ENCODE measurements around the gene SPEM3. TPM values are rescaled to one million over a fixed set of nuclear protein-coding genes. Genes with fewer than 3 reads are reported as not detected.

The SPEM3 gene
- not detected in 2 replicates for polyA plus RNA-seq (2013)

- no CpG with 5 or more reads among the region's 5 CpGs for WGBS (ENCODE audit: extremely low coverage, insufficient coverage, insufficient read length)
- no peak for DNase-seq
- H3K9me3 ChIP-seq (ENCODE audit: insufficient read depth, low read depth, low read length), result peaks cover 7% of the 10 kb centered on the region
- no peaks in the 10 kb centered on the region for H3K79me2 ChIP-seq (ENCODE audit: control insufficient read depth, insufficient read depth, low read length, poor library complexity)
- H3K79me1 ChIP-seq (ENCODE audit: low read length), result no peaks in the 10 kb centered on the region
- H3K9ac ChIP-seq (ENCODE audit: low read length), result no peak within 1 kb of the TSS
- H4K91ac ChIP-seq (ENCODE audit: low read depth, low read length), result no peak within 1 kb of the TSS
- H3K4me2 ChIP-seq (ENCODE audit: low read length), result no peak within 1 kb of the TSS
- H4K12ac ChIP-seq (ENCODE audit: low read depth, low read length), result no peak within 1 kb of the TSS
- no peak within 1 kb of the TSS for H2AK5ac ChIP-seq (ENCODE audit: low read length)
- no peak within 1 kb of the TSS for H2BK12ac ChIP-seq (ENCODE audit: low read length)
- H2AFZ ChIP-seq (ENCODE audit: insufficient read depth, low read length, poor library complexity), result no peak within 1 kb of the TSS
- no peak within 1 kb of the TSS for H3K27ac ChIP-seq (ENCODE audit: low read depth, low read length)
- no peak within 1 kb of the TSS for H2BK5ac ChIP-seq (ENCODE audit: low read depth, low read length, poor library complexity)
- H3K36me3 ChIP-seq (ENCODE audit: control insufficient read depth in 1 of 2, insufficient read depth in 2 of 2, low read length in 2 of 2), result no peaks in the 10 kb centered on the region
- no peaks in the 10 kb centered on the region for H3K4me1 ChIP-seq (ENCODE audit: control insufficient read depth in 1 of 2, insufficient read depth in 2 of 2, low read length in 2 of 2)
- no peak within 1 kb of the TSS for H3K18ac ChIP-seq (ENCODE audit: low read length)
- no peak within 1 kb of the TSS for H3K4ac ChIP-seq (ENCODE audit: low read depth, low read length)
- H3K27me3 ChIP-seq (ENCODE audit: insufficient read depth, low read length), result no peaks in the 10 kb centered on the region
- no peak within 1 kb of the TSS for H3K4me3 ChIP-seq (ENCODE audit: low read depth, low read length)
- H2BK120ac ChIP-seq (ENCODE audit: insufficient read depth, low read length, poor library complexity), result no peak within 1 kb of the TSS
- H3K23ac ChIP-seq (ENCODE audit: low read length), result no peak within 1 kb of the TSS
- H4K8ac ChIP-seq (ENCODE audit: low read depth, low read length), result no peak within 1 kb of the TSS
- no peak within 1 kb of the TSS for H3K14ac ChIP-seq (ENCODE audit: low read length)
These were observed at the start of gene SPEM3 for GRCh38 chr17:7428557-7428956. Gene SPEM3 (plus strand): TSS chr17:7428857. CDS start chr17:7428903, 46 bp downstream.

- Histone ChIP-seq H2AK5ac (ENCODE audit: low read length) (no peak overlapping the region), H3K4me3 (ENCODE audit: low read depth, low read length) (no peak overlapping the region), H3K14ac (ENCODE audit: low read length) (no peak overlapping the region), H3K4me2 (ENCODE audit: low read length) (no peak overlapping the region), H3K23ac (ENCODE audit: low read length) (no peak overlapping the region), H3K27ac (ENCODE audit: low read depth, low read length) (no peak overlapping the region), H3K4me1 (ENCODE audit: control insufficient read depth in 1 of 2, insufficient read depth in 2 of 2, low read length in 2 of 2) (peaks cover 19 to 24% of the 10 kb centered on the region in 2 experiments), H2BK120ac (ENCODE audit: insufficient read depth, low read length, poor library complexity) (no peak overlapping the region), H3K79me1 (ENCODE audit: low read length) (peaks cover 7% of the 10 kb centered on the region), H2AFZ (ENCODE audit: insufficient read depth, low read length, poor library complexity) (no peak overlapping the region), H3K27me3 (ENCODE audit: insufficient read depth, low read length) (no peaks in the 10 kb centered on the region), H3K9ac (ENCODE audit: low read length) (no peak overlapping the region), H2BK5ac (ENCODE audit: low read depth, low read length, poor library complexity) (no peak overlapping the region), H3K18ac (ENCODE audit: low read length) (no peak overlapping the region), H4K91ac (ENCODE audit: low read depth, low read length) (no peak overlapping the region), H2BK12ac (ENCODE audit: low read length) (no peak overlapping the region), H4K12ac (ENCODE audit: low read depth, low read length) (no peak overlapping the region), H3K4ac (ENCODE audit: low read depth, low read length) (no peak overlapping the region), H4K8ac (ENCODE audit: low read depth, low read length) (no peak overlapping the region), H3K36me3 (ENCODE audit: control insufficient read depth in 1 of 2, insufficient read depth in 2 of 2, low read length in 2 of 2) (peaks cover 3 to 5% of the 10 kb centered on the region in 2 experiments), H3K79me2 (ENCODE audit: control insufficient read depth, insufficient read depth, low read length, poor library complexity) (no peaks in the 10 kb centered on the region), H3K9me3 (ENCODE audit: insufficient read depth, low read depth, low read length) (peaks cover 4% of the 10 kb centered on the region)
- no CpG with 5 or more reads among the region's 3 CpGs for WGBS (ENCODE audit: extremely low coverage, insufficient coverage, insufficient read length)
- no peak for DNase-seq
These were observed 49.5 kb upstream of the SPEM3 start for GRCh38 chr17:7379134-7379533.

- H3K9ac ChIP-seq (ENCODE audit: low read length), result no peak overlapping the region
- H3K79me2 ChIP-seq (ENCODE audit: control insufficient read depth, insufficient read depth, low read length, poor library complexity), result no peaks in the 10 kb centered on the region
- no peak overlapping the region for H3K4me3 ChIP-seq (ENCODE audit: low read depth, low read length)
- H4K8ac ChIP-seq (ENCODE audit: low read depth, low read length), result peak overlapping the region; percentile 77
- H3K27me3 ChIP-seq (ENCODE audit: insufficient read depth, low read length), result no peaks in the 10 kb centered on the region
- H3K4ac ChIP-seq (ENCODE audit: low read depth, low read length), result peak overlapping the region; percentile 5
- H3K4me1 ChIP-seq (ENCODE audit: control insufficient read depth in 1 of 2, insufficient read depth in 2 of 2, low read length in 2 of 2), result peaks cover 24 to 25% of the 10 kb centered on the region in 2 experiments
- peak overlapping the region; percentile 53 for H3K18ac ChIP-seq (ENCODE audit: low read length)
- no peak overlapping the region for H2AK5ac ChIP-seq (ENCODE audit: low read length)
- WGBS (ENCODE audit: extremely low coverage, insufficient coverage, insufficient read length), result no CpG with 5 or more reads among the region's 7 CpGs
- peaks cover 7% of the 10 kb centered on the region for H3K79me1 ChIP-seq (ENCODE audit: low read length)
- DNase-seq, result peak; percentile 87 to 94
- peak overlapping the region; percentile 71 for H3K4me2 ChIP-seq (ENCODE audit: low read length)
- H3K36me3 ChIP-seq (ENCODE audit: control insufficient read depth in 1 of 2, insufficient read depth in 2 of 2, low read length in 2 of 2), result peaks cover 3 to 11% of the 10 kb centered on the region in 2 experiments
- peak overlapping the region; percentile 1 for H4K12ac ChIP-seq (ENCODE audit: low read depth, low read length)
- no peak overlapping the region for H2BK12ac ChIP-seq (ENCODE audit: low read length)
- H2BK120ac ChIP-seq (ENCODE audit: insufficient read depth, low read length, poor library complexity), result no peak overlapping the region
- H3K23ac ChIP-seq (ENCODE audit: low read length), result no peak overlapping the region
- peak overlapping the region; percentile 70 for H3K14ac ChIP-seq (ENCODE audit: low read length)
- H3K27ac ChIP-seq (ENCODE audit: low read depth, low read length), result no peak overlapping the region
- no peak overlapping the region for H2BK5ac ChIP-seq (ENCODE audit: low read depth, low read length, poor library complexity)
- peak overlapping the region; percentile 34 for H2AFZ ChIP-seq (ENCODE audit: insufficient read depth, low read length, poor library complexity)
- peak overlapping the region; percentile 65 for H4K91ac ChIP-seq (ENCODE audit: low read depth, low read length)
- H3K9me3 ChIP-seq (ENCODE audit: insufficient read depth, low read depth, low read length), result peaks cover 4% of the 10 kb centered on the region
These were observed 48.3 kb upstream of the SPEM3 start for GRCh38 chr17:7380321-7380720.

GRCh38 chr17:7380855-7381683 lies 47.6 kb upstream of the SPEM3 start, which contains the start of gene TNK1:
Gene TNK1 (plus strand): TSS chr17:7381089. CDS start chr17:7382927, 1,838 bp downstream.
- DNase-seq, result peak; percentile 88 to 90
- H3K14ac ChIP-seq (ENCODE audit: low read length), result peak within 1 kb of the TSS; percentile 70
- peak within 1 kb of the TSS; percentile 34 for H2AFZ ChIP-seq (ENCODE audit: insufficient read depth, low read length, poor library complexity)
- H3K36me3 ChIP-seq (ENCODE audit: control insufficient read depth in 1 of 2, insufficient read depth in 2 of 2, low read length in 2 of 2), result peaks cover 6 to 13% of the 10 kb centered on the region in 2 experiments
- no peak within 1 kb of the TSS for H2BK12ac ChIP-seq (ENCODE audit: low read length)
- peak within 1 kb of the TSS; percentile 18 for H3K4ac ChIP-seq (ENCODE audit: low read depth, low read length)
- H2BK5ac ChIP-seq (ENCODE audit: low read depth, low read length, poor library complexity), result no peak within 1 kb of the TSS
- peaks cover 24 to 25% of the 10 kb centered on the region in 2 experiments for H3K4me1 ChIP-seq (ENCODE audit: control insufficient read depth in 1 of 2, insufficient read depth in 2 of 2, low read length in 2 of 2)
- H4K12ac ChIP-seq (ENCODE audit: low read depth, low read length), result peak within 1 kb of the TSS; percentile 22
- H4K91ac ChIP-seq (ENCODE audit: low read depth, low read length), result peak within 1 kb of the TSS; percentile 65
- peak within 1 kb of the TSS; percentile 16 for H2AK5ac ChIP-seq (ENCODE audit: low read length)
- no peaks in the 10 kb centered on the region for H3K27me3 ChIP-seq (ENCODE audit: insufficient read depth, low read length)
- H4K8ac ChIP-seq (ENCODE audit: low read depth, low read length), result peak within 1 kb of the TSS; percentile 77
- peaks cover 7% of the 10 kb centered on the region for H3K79me1 ChIP-seq (ENCODE audit: low read length)
- H3K9ac ChIP-seq (ENCODE audit: low read length), result peak within 1 kb of the TSS; percentile 17
- peak within 1 kb of the TSS; percentile 34 for H2BK120ac ChIP-seq (ENCODE audit: insufficient read depth, low read length, poor library complexity)
- peak within 1 kb of the TSS; percentile 71 for H3K4me2 ChIP-seq (ENCODE audit: low read length)
- peak within 1 kb of the TSS; percentile 58 for H3K18ac ChIP-seq (ENCODE audit: low read length)
- peak within 1 kb of the TSS; percentile 59 for H3K4me3 ChIP-seq (ENCODE audit: low read depth, low read length)
- no peak within 1 kb of the TSS for H3K27ac ChIP-seq (ENCODE audit: low read depth, low read length)
- peaks cover 4% of the 10 kb centered on the region for H3K9me3 ChIP-seq (ENCODE audit: insufficient read depth, low read depth, low read length)
- no CpG with 5 or more reads among the region's 52 CpGs for WGBS (ENCODE audit: extremely low coverage, insufficient coverage, insufficient read length)
- H3K23ac ChIP-seq (ENCODE audit: low read length), result no peak within 1 kb of the TSS
- H3K79me2 ChIP-seq (ENCODE audit: control insufficient read depth, insufficient read depth, low read length, poor library complexity), result no peaks in the 10 kb centered on the region
